Suprapubic skin (tissue), 3 donors: Measurements from ENCODE around the gene TPM2.

Experiments used
- EP300 ChIP-seq: sonication (generic); formaldehyde crosslinking; IDR thresholded peaks from one replicate; pipeline ENCODE4 v1.6.1; 2017; ENCODE audit warnings: antibody characterized with exemption
- TF ChIP-seq, protein P1 (sequence below), 2 donors: fragments of 200-600 bp in 1 of 2; fragments of 450-650 bp in 1 of 2; sonication (generic) in 1 of 2; IDR thresholded peaks; one replicate each; pipeline ENCODE4 v1.5.1; 2016 to 2019; ENCODE audit warnings: antibody characterized with exemption in 2 of 2, mild to moderate bottlenecking in 1 of 2, moderate library complexity in 1 of 2

DNA sequence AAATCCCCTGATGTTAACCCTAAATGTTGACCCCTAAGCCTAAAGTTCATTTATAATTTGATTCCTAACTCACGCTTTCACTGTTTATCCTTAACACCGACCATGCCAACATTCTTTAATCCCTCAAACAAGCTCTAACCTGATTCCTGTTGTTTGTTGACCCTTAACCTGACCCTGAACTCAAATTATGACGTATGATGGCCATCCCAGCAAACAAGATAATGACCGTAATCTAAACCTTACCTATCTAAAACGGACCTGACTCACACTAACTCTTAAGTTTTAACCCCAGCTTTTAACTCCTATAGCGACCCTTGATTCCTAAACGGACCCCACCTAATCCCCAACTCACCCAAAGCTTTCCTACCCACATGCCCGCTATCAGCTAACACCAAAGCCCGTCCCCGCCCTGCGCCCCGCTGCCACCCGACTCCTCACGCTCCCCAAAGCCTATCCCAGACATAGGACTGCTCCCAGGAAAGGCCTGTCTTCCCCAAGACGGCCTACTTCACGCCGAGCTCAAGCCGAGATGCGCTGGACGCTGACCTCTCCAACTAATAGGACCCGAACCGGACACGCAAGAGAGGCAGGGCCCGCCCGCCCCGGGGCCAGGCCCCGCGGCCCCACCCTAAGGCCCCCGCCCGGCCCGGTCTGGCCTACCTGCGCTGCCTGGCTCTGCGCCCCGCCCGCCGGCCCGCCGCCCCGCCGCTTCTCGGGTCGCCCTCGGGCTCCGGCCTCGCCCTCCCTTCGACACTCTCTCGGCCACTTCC lies 41.9 kb upstream of the TPM2 start:
- TF ChIP-seq, protein P1, sequence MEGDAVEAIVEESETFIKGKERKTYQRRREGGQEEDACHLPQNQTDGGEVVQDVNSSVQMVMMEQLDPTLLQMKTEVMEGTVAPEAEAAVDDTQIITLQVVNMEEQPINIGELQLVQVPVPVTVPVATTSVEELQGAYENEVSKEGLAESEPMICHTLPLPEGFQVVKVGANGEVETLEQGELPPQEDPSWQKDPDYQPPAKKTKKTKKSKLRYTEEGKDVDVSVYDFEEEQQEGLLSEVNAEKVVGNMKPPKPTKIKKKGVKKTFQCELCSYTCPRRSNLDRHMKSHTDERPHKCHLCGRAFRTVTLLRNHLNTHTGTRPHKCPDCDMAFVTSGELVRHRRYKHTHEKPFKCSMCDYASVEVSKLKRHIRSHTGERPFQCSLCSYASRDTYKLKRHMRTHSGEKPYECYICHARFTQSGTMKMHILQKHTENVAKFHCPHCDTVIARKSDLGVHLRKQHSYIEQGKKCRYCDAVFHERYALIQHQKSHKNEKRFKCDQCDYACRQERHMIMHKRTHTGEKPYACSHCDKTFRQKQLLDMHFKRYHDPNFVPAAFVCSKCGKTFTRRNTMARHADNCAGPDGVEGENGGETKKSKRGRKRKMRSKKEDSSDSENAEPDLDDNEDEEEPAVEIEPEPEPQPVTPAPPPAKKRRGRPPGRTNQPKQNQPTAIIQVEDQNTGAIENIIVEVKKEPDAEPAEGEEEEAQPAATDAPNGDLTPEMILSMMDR (IDR thresholded peaks at IDR 0.05): no peak
- TF ChIP-seq EP300: no peak
